Cardiac ventricle fibroblast (primary cell): ENCODE data around the gene RALB. TPM values are rescaled to one million over a fixed set of nuclear protein-coding genes. Genes with fewer than 3 reads are reported as not detected.

Experiments
- total RNA-seq: library from RNA; depleted of rRNA; stranded (reverse); fragments of >200 nt; gene quantifications from 2 replicates; pipeline ENCODE4 v1.2.3, GENCODE V29; 2015

The RALB gene
- 33.4 and 33.9 TPM in 2 replicates for total RNA-seq

GRCh38 chr2:120252225-120253020 is at the start of gene RALB:
Gene RALB (plus strand): TSS chr2:120252852. CDS start chr2:120278665, 25,813 bp downstream.

GRCh38 chr2:120223034-120223912 is 29.4 kb upstream of the RALB start, which contains the start of gene TMEM185B:
Gene TMEM185B (minus strand): TSS chr2:120223400. CDS start chr2:120222976, 424 bp downstream.

Other genes with a start within 250 kb of the RALB start
- 6.9 TPM in 2 replicates for gene EPB41L5, start 239.8 kb upstream of the RALB start, total RNA-seq
- gene TMEM185B, start 29.5 kb upstream of the RALB start, total RNA-seq: 27.9 and 36.4 TPM in 2 replicates
- 2.1 and 2.4 TPM in 2 replicates for gene INHBB, start 93.3 kb downstream of the RALB start, total RNA-seq